Fibroblast of skin of right biceps (primary cell): Measurements from ENCODE around the gene CLEC1A.

ENCODE experiments used
- DNase-seq: peaks from one replicate; pipeline ENCODE4 v3.0.0-alpha.2; 2013

The CLEC1A gene, protein sequence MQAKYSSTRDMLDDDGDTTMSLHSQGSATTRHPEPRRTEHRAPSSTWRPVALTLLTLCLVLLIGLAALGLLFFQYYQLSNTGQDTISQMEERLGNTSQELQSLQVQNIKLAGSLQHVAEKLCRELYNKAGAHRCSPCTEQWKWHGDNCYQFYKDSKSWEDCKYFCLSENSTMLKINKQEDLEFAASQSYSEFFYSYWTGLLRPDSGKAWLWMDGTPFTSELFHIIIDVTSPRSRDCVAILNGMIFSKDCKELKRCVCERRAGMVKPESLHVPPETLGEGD

GRCh38 chr12:10098791-10099190 is at the start of gene CLEC1A:
Gene CLEC1A (minus strand): TSS chr12:10098985. CDS start chr12:10098922, 63 bp downstream.
- peak; percentile 14 for DNase-seq

DNA sequence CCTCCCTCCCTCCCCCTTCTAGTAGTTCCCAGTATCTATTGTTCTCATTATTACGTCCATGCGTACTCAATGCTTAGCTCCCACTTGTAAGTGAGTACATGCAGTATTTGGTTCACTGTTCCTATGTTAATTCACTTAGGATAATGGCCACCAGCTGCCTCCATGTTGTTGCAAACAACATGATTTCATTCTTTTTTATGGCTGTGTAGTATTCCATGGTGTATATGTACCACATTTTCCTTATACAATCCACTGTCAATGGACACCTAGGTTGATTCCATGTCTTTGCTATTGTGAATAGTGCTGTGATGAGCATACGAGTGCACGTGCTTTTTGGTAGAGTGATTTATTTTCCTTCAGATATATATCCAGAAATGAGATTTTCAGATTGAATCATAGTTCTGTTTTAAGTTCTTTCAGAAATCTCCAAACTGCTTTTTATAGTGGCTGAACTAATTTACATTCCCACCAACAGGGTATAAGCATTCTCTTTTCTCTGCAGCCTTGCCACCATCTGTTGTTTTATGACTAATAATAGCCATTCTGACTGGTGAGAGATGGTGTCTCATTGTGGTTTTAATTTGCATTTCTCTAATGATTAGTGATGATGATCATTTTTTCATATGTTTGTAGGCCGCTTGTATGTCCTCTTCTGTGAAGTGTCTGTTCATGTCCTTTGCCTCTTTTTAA is 49.1 kb upstream of the CLEC1A start:
- DNase-seq, result no peak

DNA sequence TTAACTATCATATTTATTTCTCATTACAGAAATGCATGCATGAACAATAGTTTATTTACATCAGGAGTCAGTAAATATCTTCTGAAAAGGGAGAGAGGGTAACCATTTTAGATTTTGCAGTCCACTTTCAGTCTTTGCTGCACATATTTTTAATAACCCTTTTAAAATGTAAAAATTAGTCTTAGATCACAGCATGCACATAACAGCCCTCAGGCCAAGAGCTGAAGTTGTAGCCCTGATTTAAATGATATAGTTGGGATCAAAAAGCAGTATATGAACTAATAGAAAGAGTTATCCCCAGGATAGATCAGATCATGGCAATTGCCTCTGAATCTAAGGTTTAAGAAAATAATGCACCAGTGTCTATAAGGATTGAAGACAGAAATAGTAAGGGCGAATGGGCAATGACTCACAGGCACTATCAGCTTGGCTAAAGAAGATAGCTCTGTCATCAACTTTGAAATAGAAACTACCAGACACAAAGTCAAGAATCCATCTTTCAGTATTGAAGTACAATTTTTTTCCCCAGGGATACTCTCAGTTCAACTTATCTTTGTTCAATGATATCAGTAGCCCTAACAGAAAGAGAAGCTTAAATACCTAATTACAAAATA is 44.3 kb upstream of the CLEC1A start:
- peak; percentile 22 for DNase-seq

DNA sequence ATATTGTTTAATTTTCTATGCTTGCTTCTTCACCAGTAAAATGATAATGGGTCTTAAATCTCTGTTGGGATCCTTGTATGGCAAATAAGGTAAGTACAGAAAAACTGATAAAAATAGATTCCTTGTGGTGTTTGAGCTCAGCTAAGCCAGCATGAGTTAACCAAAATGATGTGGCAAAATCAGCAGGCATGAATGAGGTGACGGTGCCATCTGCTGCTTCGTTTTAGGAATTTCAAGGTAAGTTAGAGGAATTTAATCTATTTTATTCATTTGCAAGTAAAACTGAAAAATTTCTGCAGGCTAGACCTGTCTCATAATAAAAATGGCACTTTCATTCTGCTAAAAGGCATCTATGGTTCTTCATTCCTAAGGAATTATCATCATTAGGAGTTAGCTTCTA is 41.2 kb upstream of the CLEC1A start:
- DNase-seq, result peak; percentile 56

DNA sequence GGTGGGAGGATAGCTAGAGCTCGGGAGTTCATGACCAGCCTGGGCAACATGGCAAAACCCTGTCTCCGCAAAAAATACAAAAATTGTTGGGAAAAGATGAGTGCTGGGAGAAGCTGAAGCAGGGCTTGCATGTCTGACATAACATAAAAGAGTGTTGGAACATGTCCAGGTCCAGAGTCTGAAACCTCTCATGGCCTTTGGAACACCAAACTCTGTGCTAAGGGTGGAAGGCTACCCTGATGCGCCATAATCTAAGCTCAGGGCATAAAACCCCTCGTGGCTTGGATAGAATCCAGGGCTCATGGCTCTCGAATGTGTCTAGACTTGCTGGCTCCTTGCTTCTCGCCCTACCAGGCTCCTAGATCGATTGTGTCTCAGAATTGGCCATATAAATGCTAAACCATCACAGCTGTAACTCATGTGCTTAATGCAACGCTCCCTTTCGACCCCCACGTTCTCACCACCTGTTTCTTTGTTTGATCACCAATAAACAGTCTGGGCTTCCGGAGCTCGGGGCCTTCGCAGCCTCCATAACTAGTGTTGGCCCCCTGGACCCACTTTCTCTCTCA is 37.9 kb upstream of the CLEC1A start:
- DNase-seq, result peak; percentile 24

DNA sequence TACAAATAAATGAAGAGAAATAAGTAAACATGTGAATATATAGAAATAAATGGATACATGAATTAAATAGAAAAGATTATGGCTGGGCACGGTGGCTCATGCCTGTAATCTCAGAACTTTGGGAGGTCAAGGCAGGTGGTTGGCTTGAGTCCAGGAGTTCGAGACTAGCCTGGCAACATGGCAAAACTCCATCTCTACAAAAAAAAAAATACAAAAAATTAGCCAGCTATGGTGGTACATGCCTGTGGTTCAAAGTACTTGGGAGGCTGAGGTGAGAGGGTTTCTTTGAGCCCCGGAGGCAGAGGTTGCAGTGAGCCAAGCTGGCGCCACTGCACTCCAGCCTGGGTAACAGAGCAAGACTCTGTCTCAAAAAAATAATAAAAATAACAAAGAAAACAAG is 36.3 kb upstream of the CLEC1A start:
- no peak for DNase-seq

DNA sequence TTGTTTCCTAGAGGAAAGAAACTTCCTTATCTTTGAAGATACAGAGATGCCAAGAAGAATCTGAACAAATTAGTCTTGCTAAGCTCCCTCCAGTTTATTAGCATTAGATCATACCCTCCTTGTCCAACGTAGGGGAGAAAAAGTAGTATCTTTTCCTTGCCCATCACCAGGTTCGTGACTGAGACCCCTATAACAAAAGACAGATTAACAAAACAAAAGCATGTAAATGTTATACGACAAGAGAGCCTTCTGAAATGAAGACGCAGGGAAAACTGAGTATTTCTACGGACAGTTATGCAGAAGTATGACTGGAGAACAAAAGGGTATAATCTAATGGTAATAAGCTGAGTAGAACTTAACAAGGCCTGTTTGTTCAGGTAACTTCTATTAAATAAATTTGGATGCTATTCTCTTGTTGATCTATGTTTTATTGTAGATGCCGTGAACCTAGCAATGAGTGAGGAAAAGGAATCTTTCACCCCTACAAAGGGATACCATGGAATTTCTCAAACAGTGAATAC is 34.1 kb upstream of the CLEC1A start:
- DNase-seq, result no peak

DNA sequence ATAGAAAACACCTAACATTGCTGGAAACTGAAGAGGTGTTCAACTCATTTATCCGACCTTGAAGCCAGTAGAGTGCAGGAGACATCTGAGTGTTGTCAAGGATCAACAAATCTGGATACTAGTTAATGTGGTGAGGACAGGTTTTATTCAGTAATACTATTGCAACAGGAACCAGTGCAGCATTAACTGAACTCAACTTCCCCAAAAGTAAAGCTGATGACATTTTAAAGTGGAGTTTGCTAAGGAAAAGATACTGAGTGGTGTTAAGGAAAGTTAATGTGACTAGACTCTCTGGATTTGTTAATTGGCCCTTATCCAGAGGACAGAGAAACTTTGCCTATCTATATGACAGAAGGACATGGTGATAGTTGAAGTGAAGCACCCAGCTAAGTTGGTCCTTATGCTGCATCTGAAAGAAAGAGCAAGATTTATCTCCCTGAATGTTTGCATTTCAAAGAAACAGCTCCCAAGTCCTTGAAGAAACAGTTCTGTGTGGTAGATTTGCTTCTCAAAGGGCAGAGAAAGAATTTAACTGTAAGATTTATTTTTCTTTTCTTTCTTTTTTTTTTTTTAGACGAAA is 32.4 kb upstream of the CLEC1A start:
- DNase-seq, result no peak

GRCh38 chr12:10130042-10130441 is 31.3 kb upstream of the CLEC1A start, which contains the start of gene CLEC7A:
Gene CLEC7A (minus strand): TSS chr12:10130199. CDS start chr12:10130082, 117 bp downstream.
- DNase-seq, result no peak

- DNase-seq, result no peak
Observed at GRCh38 chr12:10128687-10129086, 29.9 kb upstream of the CLEC1A start.

DNA sequence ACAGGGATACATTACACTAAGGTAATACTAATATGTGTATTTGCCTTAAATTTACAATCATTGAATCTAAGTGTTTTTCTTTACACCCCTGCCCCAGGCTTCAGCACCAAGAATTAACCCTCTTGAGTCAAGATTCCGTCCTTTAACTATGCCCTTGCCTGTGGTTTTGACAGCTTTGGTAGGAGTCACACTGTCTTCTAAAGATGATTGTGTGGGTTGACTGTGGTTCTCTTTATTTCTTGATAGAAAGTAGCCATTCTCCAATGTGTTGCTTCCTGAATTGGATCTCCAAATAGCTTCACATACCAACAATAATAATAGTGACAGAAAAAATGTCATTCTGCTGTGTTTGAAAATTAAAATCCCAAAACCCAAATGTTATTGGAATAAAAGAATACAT is 27.6 kb upstream of the CLEC1A start:
- no peak for DNase-seq

DNA sequence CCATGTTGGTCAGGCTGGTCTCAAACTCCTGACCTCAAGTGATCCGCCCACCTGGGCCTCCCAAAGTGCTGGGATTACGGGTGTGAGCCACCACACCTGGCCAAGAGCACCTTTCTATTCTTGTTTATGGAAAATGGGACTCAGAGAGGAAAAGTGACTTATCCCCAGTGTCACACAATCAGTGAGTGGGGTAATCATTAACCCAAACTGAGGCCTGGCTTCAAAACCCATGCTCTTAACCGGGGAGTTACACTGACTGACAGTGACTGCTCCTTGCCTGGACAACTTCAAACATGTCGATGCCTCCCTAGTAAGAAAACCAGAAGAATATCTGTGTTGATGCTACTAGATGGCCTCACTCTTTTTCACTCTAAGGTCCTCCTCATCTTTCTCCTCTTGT is 23.9 kb upstream of the CLEC1A start:
- no peak for DNase-seq

GRCh38 chr12:10121278-10121677 is 22.5 kb upstream of the CLEC1A start:
- DNase-seq, result no peak

- DNase-seq, result no peak
Observed at GRCh38 chr12:10119066-10119465, 20.3 kb upstream of the CLEC1A start.

GRCh38 chr12:10115890-10116289 is 17.1 kb upstream of the CLEC1A start:
- DNase-seq, result no peak

- no peak for DNase-seq
Observed at GRCh38 chr12:10115311-10115710, 16.5 kb upstream of the CLEC1A start.

GRCh38 chr12:10113920-10114319 is 15.1 kb upstream of the CLEC1A start:
- DNase-seq, result no peak

DNA sequence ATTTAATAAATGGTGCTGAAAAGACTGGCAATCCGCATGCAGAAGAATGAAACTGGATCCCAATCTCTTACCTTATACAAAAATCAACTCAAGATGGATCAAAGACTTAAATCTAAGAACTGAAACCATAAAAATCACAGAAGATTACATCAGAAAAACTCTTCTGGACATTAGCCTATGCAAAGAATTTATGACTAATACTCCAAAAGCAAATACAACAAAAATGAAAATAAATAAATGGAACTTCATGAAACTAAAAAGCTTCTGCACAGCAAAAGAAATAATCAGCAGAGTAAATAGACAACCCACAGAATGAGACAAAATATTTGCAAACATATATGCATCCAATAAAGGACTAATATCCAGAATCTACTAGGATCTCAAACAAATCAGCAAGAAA is 14.3 kb upstream of the CLEC1A start:
- DNase-seq, result no peak

DNA sequence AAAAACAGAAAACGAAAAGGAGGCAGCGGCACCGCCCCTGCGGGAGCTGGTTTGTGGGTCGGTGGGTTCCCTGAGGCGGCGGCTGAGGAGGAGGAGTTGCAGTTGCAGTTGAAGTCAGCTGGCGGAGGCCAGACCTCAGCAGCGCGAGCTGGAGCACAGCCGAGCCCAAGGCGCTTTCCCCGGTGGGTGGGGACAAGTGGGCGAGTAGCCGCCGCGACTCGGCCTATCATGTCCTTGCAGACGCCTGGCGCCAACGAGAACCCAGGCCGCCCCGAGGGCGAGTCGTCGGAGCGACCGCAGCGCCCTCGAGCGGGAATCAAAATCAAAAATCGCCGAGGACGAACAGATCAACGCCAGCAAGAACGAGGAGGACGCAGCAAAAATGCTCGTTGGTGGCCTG is 12.7 kb upstream of the CLEC1A start:
- DNase-seq, result no peak

- DNase-seq, result no peak
Observed at GRCh38 chr12:10110256-10110844, 11.6 kb upstream of the CLEC1A start.

DNA sequence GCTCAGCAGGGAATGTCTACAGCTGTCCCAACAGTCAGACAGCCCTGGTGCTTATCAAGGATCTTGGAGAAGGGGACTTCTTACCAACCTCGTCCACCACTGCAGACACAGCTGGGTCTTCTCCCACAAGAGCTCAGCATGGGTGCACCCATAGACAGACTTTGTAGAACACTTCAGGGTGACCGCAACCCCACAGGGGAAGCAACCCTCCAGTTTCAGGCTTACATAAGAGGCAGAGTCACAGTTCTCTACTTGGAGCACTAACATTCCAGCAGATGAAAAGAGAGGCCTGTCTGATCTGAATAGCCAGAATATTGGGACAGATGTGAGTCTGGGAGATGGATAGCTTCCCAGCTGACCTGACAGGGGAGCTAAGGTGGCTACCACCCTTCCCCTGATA is 3.5 kb upstream of the CLEC1A start:
- no peak for DNase-seq

DNA sequence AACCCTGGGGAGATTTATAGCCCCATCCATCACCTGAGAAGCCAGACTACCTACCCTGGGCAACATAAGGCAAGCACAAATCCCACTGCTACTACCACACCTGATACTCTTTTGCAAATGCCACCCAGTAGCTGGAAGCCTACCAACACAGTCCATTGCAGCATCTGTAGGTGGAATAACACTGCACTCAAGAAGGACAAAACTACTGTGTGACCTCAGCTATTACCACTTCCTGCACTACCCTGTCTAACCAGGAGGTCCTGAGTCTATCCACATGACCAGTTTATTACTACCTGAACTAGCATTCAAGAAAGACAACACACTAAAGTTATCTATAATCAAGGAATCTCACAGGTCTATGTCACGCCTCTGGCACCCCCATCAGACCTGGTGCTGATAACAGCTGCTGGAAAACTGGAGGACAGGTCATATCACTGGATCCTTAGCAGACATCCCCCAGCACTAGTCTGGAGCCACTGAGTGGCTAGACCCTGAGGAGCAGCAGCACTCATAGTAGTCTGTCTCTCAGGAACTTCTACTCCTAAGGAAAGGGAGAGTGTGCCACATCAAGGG is 2.9 kb upstream of the CLEC1A start:
- DNase-seq, result no peak
